ENCODE data around the gene KIF26A. TPM values are rescaled to one million over a fixed set of nuclear protein-coding genes. Genes with fewer than 3 reads are reported as not detected.

The KIF26A gene
- total RNA-seq, 1 donor from 2014 or later = 7.0 TPM

GRCh38 chr14:104209985-104210816 is 71.8 kb downstream of the KIF26A start:
- Mint-ChIP-seq H3K27me3 (peaks cover 12% of the 10 kb centered on the region), H3K4me3 (ENCODE audit: low read depth) (no peak overlapping the region), H3K9me3 (ENCODE audit: low read depth) (no peaks in the 10 kb centered on the region), H3K36me3 (ENCODE audit: insufficient read depth) (no peaks in the 10 kb centered on the region), H3K27ac (no peak overlapping the region), H3K4me1 (ENCODE audit: low read depth) (peaks cover 2% of the 10 kb centered on the region)
- no peak for DNase-seq (ENCODE audit: low spot score, unreplicated experiment)
- TF ChIP-seq CTCF (IDR thresholded peaks at IDR 0.05; ENCODE audit: unreplicated experiment) = no peak

GRCh38 chr14:104210817-104211195 is 72.4 kb downstream of the KIF26A start:
- no peaks in the 10 kb centered on the region for H3K36me3 Mint-ChIP-seq (ENCODE audit: insufficient read depth)
- no peak overlapping the region for H3K4me3 Mint-ChIP-seq (ENCODE audit: low read depth)
- H3K9me3 Mint-ChIP-seq (ENCODE audit: low read depth) = no peaks in the 10 kb centered on the region
- no peak for DNase-seq (ENCODE audit: low spot score, unreplicated experiment)
- H3K27me3 Mint-ChIP-seq = peaks cover 12% of the 10 kb centered on the region
- peaks cover 2% of the 10 kb centered on the region for H3K4me1 Mint-ChIP-seq (ENCODE audit: low read depth)
- no peak overlapping the region for H3K27ac Mint-ChIP-seq
- TF ChIP-seq CTCF (IDR thresholded peaks at IDR 0.05; ENCODE audit: unreplicated experiment) = no peak

DNA sequence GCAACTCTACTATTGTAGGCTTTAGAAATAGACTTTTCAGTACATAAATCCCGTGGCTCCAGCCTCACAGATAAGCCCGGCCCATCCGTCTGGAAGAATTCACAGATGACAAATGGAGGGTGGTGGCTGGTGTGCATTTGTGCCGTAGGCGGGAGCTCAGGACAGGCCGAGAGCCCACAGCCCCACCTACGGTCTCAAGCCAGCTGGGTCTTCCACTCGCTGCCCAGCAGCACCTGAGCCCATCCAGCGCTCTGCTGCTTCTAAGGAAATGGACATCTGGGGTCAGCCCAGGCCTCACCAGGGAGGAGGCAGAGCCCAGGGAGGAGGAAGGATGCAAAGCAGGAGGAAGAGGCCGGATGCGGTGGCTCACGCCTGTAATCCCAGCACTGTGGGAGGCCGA is 72.8 kb downstream of the KIF26A start:
- no peak overlapping the region for H3K27ac Mint-ChIP-seq
- no peaks in the 10 kb centered on the region for H3K9me3 Mint-ChIP-seq (ENCODE audit: low read depth)
- DNase-seq (ENCODE audit: low spot score, unreplicated experiment) = no peak
- no peaks in the 10 kb centered on the region for H3K36me3 Mint-ChIP-seq (ENCODE audit: insufficient read depth)
- peaks cover 15% of the 10 kb centered on the region for H3K27me3 Mint-ChIP-seq
- H3K4me3 Mint-ChIP-seq (ENCODE audit: low read depth) = no peak overlapping the region
- no peak for TF ChIP-seq CTCF (IDR thresholded peaks at IDR 0.05; ENCODE audit: unreplicated experiment)
- H3K4me1 Mint-ChIP-seq (ENCODE audit: low read depth) = peaks cover 2% of the 10 kb centered on the region

GRCh38 chr14:104211741-104212140 is 73.4 kb downstream of the KIF26A start:
- Mint-ChIP-seq H3K4me1 (ENCODE audit: low read depth) (no peaks in the 10 kb centered on the region), H3K9me3 (ENCODE audit: low read depth) (no peaks in the 10 kb centered on the region), H3K4me3 (ENCODE audit: low read depth) (no peak overlapping the region), H3K36me3 (ENCODE audit: insufficient read depth) (no peaks in the 10 kb centered on the region), H3K27ac (no peak overlapping the region), H3K27me3 (peaks cover 12% of the 10 kb centered on the region)
- DNase-seq (ENCODE audit: low spot score, unreplicated experiment) = no peak
- no peak for TF ChIP-seq CTCF (IDR thresholded peaks at IDR 0.05; ENCODE audit: unreplicated experiment)

- Mint-ChIP-seq H3K9me3 (ENCODE audit: low read depth) (no peaks in the 10 kb centered on the region), H3K27me3 (peaks cover 12% of the 10 kb centered on the region), H3K36me3 (ENCODE audit: insufficient read depth) (no peaks in the 10 kb centered on the region), H3K27ac (no peak overlapping the region), H3K4me1 (ENCODE audit: low read depth) (no peaks in the 10 kb centered on the region), H3K4me3 (ENCODE audit: low read depth) (no peak overlapping the region)
- no peak for DNase-seq (ENCODE audit: low spot score, unreplicated experiment)
- no peak for TF ChIP-seq CTCF (IDR thresholded peaks at IDR 0.05; ENCODE audit: unreplicated experiment)
These were observed 74.1 kb downstream of the KIF26A start for GRCh38 chr14:104212206-104213095.

Data from progenitor cell of endocrine pancreas (in vitro differentiated cells).